ENCODE data around the gene RPL14. TPM values are rescaled to one million over a fixed set of nuclear protein-coding genes. Genes with fewer than 3 reads are reported as not detected.

Gene RPL14
- polyA plus RNA-seq, 2 of the 4 experiments (the other 2 are of a cell fraction) = 488 to 682 TPM

DNA sequence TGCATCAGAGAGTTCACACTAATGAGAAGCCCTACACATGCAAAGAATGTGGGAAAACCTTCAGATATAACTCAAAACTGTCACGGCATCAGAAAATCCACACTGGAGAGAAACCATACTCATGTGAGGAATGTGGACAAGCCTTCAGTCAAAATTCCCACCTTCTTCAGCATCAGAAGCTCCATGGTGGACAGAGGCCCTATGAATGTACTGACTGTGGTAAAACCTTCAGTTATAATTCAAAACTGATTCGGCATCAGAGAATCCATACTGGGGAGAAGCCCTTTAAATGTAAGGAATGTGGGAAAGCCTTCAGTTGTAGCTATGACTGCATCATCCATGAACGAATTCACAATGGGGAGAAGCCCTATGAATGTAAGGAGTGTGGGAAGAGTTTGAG is 30.0 kb downstream of the RPL14 start:
- TF ChIP-seq HOXB5 (CRISPR knock-in tag; IDR thresholded peaks at IDR 0.05) = no peak
- TF ChIP-seq ZSCAN20 (CRISPR knock-in tag; IDR thresholded peaks at IDR 0.05) = no peak
- TF ChIP-seq NFE2L2 (conservative IDR thresholded peaks at IDR 0.05; ENCODE audit: low read length) = no peak
- ChIA-PET POLR2A (no interaction called here), CTCF (interaction anchor here (0.6 kb wide), 1 partner anchor 1579 kb away, joined by 3 read pairs; no protein-coding TSS in a partner anchor)
- FAIRE-seq (no peak), ATAC-seq (no peak), DNase-seq (ENCODE audit: low read depth in 1 of 2, low spot score in 1 of 2) (no peak)
- 79% methylated on average over 3 of the region's 3 CpGs for WGBS (ENCODE audit: missing lambda C conversion rate)
- Histone ChIP-seq H3K9me3 (peaks cover 24% of the 10 kb centered on the region), H3K4me3 (no peak overlapping the region), H3K4me2 (no peak overlapping the region), H3K27ac (no peak overlapping the region), H3K4me1 (no peaks in the 10 kb centered on the region)

DNA sequence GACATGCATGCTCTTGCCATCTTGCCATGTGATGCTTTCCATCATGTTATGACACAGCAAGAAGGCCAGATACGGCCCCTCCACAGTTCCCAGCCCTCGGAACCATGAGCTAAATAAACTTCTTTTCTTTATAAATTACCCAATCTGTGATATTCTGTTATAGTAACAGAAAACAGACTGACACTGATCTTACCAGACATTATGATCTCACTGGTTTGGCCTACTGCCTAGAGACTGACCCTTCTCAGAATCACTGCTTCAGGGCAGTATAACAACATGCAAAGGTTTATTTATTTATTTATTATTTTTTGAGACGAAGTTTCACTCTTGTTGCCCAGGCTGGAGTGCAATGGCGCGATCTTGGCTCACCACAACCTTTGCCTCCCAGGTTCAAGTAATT is 33.8 kb downstream of the RPL14 start:
- ChIA-PET POLR2A (no interaction called here), CTCF (no interaction called here)
- DNase-seq (ENCODE audit: low read depth in 1 of 2, low spot score in 1 of 2) (no peak), ATAC-seq (no peak), FAIRE-seq (no peak)
- 96% methylated on average over 5 of the region's 5 CpGs for WGBS (ENCODE audit: missing lambda C conversion rate)
- Histone ChIP-seq H3K4me3 (no peak overlapping the region), H3K9me3 (peaks cover 20% of the 10 kb centered on the region), H3K4me2 (no peak overlapping the region), H3K4me1 (no peaks in the 10 kb centered on the region), H3K27ac (no peak overlapping the region)
- TF ChIP-seq HOXA7 (CRISPR knock-in tag; IDR thresholded peaks at IDR 0.05) = no peak
- TF ChIP-seq, protein P1, sequence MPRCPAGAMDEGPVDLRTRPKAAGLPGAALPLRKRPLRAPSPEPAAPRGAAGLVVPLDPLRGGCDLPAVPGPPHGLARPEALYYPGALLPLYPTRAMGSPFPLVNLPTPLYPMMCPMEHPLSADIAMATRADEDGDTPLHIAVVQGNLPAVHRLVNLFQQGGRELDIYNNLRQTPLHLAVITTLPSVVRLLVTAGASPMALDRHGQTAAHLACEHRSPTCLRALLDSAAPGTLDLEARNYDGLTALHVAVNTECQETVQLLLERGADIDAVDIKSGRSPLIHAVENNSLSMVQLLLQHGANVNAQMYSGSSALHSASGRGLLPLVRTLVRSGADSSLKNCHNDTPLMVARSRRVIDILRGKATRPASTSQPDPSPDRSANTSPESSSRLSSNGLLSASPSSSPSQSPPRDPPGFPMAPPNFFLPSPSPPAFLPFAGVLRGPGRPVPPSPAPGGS (IDR thresholded peaks at IDR 0.05) = no peak
- TF ChIP-seq RNF2 (IDR thresholded peaks at IDR 0.05; ENCODE audit: borderline replicate concordance, low read depth) = no peak
- TF ChIP-seq MAFK (IDR thresholded peaks at IDR 0.05; ENCODE audit: partially characterized antibody) = no peak
- no peak for TF ChIP-seq HDAC2 (IDR thresholded peaks at IDR 0.05)
- TF ChIP-seq HOXB13 (CRISPR knock-in tag; IDR thresholded peaks at IDR 0.05; ENCODE audit: low read depth) = no peak
- TF ChIP-seq MAZ (IDR thresholded peaks at IDR 0.05; ENCODE audit: borderline replicate concordance, low read depth, low read length) = no peak
- no peak for TF ChIP-seq GATA3 (IDR thresholded peaks at IDR 0.05; ENCODE audit: borderline replicate concordance)
- no peak for TF ChIP-seq CHD4 (IDR thresholded peaks at IDR 0.05; ENCODE audit: borderline replicate concordance)
- no peak for TF ChIP-seq ZFP36 (IDR thresholded peaks at IDR 0.05; ENCODE audit: borderline replicate concordance, partially characterized antibody)
- no peak for TF ChIP-seq HOXB5 (CRISPR knock-in tag; IDR thresholded peaks at IDR 0.05)
- TF ChIP-seq, protein P2, sequence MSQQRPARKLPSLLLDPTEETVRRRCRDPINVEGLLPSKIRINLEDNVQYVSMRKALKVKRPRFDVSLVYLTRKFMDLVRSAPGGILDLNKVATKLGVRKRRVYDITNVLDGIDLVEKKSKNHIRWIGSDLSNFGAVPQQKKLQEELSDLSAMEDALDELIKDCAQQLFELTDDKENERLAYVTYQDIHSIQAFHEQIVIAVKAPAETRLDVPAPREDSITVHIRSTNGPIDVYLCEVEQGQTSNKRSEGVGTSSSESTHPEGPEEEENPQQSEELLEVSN (IDR thresholded peaks at IDR 0.05; ENCODE audit: borderline replicate concordance, low read depth) = no peak
- no peak for TF ChIP-seq RAD21 (conservative IDR thresholded peaks at IDR 0.05 in 1 of 2, IDR thresholded peaks at IDR 0.05 in 1 of 2)
- TF ChIP-seq KDM5A (IDR thresholded peaks at IDR 0.05) = no peak

DNA sequence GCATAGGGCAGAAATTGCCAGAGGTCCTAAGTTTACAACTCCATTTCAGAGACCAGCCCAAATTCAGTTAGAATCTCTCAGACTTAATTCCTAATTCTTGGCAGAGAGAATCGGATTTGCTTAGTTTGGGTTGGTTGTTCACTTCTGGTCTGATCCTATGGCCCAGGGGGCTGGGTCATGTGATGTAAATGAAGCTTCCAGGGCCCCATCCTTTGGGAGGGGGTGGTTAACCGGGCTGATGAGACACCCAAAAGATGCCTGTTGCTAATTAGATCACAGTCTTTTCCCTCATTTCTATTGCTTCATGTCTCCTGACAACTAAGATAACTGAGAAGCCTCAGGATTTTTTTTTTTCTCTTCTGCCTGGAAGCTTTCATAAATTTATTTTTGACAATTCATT is 37.6 kb downstream of the RPL14 start:
- FAIRE-seq (no peak), ATAC-seq (no peak), DNase-seq (ENCODE audit: low read depth in 1 of 2, low spot score in 1 of 2) (no peak)
- Histone ChIP-seq H3K4me1 (no peaks in the 10 kb centered on the region), H3K4me3 (no peak overlapping the region), H3K4me2 (no peak overlapping the region), H3K9me3 (no peaks in the 10 kb centered on the region), H3K27ac (no peak overlapping the region)
- POLR2A ChIA-PET = interaction anchor here (1.2 kb wide), 1 partner anchor 11 kb away, joined by 3 read pairs; the partner anchor contains the start of gene ZNF620
- CTCF ChIA-PET = interaction anchor here (1.8 kb wide), 1 partner anchor 10 kb away, joined by 5 read pairs; the partner anchor contains the start of gene ZNF620
- 41% methylated on average over 2 of the region's 2 CpGs for WGBS (ENCODE audit: missing lambda C conversion rate)
- no peak for TF ChIP-seq BHLHE40 (IDR thresholded peaks at IDR 0.05; ENCODE audit: low read depth, low read length)

DNA sequence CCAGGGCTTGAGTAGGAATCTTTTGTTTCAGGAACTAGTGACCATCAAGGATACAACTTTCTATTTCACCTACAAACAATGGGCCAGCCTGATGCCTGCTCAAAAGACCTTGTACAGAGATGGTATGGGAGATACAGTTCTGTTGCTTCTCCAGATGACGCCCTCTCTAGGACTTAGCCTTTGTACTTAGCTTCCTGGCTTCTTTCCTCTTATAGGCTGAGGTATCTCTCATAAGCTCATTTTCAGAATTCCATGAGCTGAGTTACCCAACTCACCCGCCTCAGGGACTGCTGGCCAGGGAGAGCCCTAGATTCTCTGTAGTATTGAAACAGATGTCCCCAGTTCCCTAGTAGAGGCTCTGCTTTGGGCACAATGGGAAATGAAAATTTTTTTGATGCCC is 40.1 kb downstream of the RPL14 start:
- ChIA-PET CTCF (no interaction called here), POLR2A (no interaction called here)
- DNase-seq (ENCODE audit: low read depth in 1 of 2, low spot score in 1 of 2) = no peak
- WGBS (ENCODE audit: missing lambda C conversion rate) = 86% methylated on average over 2 of the region's 2 CpGs
- Histone ChIP-seq H3K4me3 (no peak overlapping the region), H3K4me1 (no peaks in the 10 kb centered on the region), H3K4me2 (no peak overlapping the region), H3K27ac (no peak overlapping the region), H3K9me3 (no peaks in the 10 kb centered on the region)
- ATAC-seq = no peak
- FAIRE-seq = no peak
- TF ChIP-seq, protein P3, sequence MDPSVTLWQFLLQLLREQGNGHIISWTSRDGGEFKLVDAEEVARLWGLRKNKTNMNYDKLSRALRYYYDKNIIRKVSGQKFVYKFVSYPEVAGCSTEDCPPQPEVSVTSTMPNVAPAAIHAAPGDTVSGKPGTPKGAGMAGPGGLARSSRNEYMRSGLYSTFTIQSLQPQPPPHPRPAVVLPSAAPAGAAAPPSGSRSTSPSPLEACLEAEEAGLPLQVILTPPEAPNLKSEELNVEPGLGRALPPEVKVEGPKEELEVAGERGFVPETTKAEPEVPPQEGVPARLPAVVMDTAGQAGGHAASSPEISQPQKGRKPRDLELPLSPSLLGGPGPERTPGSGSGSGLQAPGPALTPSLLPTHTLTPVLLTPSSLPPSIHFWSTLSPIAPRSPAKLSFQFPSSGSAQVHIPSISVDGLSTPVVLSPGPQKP (IDR thresholded peaks at IDR 0.05; ENCODE audit: low read depth, low read length) = no peak
- TF ChIP-seq GATA3 (IDR thresholded peaks at IDR 0.05; ENCODE audit: borderline replicate concordance) (no peak), CHD2 (IDR thresholded peaks at IDR 0.05; ENCODE audit: low read length, partially characterized antibody) (no peak), SREBF2 (IDR thresholded peaks at IDR 0.05) (no peak), MAFK (IDR thresholded peaks at IDR 0.05; ENCODE audit: partially characterized antibody) (no peak), MAZ (IDR thresholded peaks at IDR 0.05; ENCODE audit: borderline replicate concordance, low read depth, low read length) (no peak), RARB (CRISPR knock-in tag; IDR thresholded peaks at IDR 0.05) (no peak), RCOR1 (IDR thresholded peaks at IDR 0.05; ENCODE audit: low read depth, low read length) (no peak), JUNB (IDR thresholded peaks at IDR 0.05) (no peak), HOXB5 (CRISPR knock-in tag; IDR thresholded peaks at IDR 0.05) (no peak), ZC3H11A (IDR thresholded peaks at IDR 0.05) (no peak), BHLHE40 (IDR thresholded peaks at IDR 0.05; ENCODE audit: low read depth, low read length) (no peak), EP300 (IDR thresholded peaks at IDR 0.05) (no peak), RFX5 (IDR thresholded peaks at IDR 0.05) (no peak)
- TF ChIP-seq, protein P4, sequence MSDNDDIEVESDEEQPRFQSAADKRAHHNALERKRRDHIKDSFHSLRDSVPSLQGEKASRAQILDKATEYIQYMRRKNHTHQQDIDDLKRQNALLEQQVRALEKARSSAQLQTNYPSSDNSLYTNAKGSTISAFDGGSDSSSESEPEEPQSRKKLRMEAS (IDR thresholded peaks at IDR 0.05) = no peak
